NCI-H128 (cell line): ENCODE measurements around the gene FNBP1.

Experiments used
- DNase-seq: peaks from one replicate; lab custom pipeline; 2025; ENCODE audit not compliant: unreplicated experiment; lab: John Stamatoyannopoulos, UW

Gene FNBP1

DNA sequence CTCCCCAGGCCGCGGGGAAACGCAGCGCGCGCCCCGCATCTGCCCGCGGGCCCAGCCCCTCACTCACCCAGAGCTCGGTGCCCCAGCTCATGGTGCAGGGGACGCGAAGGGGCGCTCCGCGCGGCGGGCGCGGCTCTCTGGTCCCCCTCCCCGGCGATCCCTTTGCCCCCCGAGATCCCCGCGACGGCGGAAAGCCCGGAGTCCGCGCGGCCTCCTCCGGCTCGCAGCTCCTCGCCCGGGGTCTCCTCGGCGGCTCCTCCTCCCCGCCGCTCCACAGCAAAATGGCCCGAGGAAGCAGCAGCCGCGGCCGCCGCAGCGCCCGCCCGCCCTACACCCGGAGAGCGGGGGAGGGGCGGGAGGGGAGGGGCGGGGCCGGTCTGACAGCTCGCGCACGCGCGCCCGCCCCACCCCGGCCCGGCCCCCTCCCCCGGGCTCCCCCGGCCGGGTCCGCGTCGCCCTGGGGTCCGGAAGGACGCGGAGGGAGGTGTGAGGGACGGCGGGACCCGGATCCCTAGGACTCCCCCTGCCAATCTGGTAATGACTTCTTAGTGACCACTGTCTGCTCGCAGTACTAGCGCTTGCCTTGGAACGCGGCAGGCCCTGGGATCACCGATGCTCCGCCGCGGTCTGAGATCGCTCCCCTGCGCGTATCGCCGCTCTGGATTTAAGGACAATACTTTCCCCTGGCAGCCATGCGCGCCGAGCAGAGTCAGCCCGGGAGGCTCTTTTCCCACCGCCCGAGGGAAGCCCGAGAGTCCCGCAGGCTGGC is at the start of gene FNBP1:
FNBP1 (minus strand) TSS at position 305 of the 769 bp plus-strand sequence; CDS start at position 91, 214 bp downstream.
- peak; percentile 71 for DNase-seq

DNA sequence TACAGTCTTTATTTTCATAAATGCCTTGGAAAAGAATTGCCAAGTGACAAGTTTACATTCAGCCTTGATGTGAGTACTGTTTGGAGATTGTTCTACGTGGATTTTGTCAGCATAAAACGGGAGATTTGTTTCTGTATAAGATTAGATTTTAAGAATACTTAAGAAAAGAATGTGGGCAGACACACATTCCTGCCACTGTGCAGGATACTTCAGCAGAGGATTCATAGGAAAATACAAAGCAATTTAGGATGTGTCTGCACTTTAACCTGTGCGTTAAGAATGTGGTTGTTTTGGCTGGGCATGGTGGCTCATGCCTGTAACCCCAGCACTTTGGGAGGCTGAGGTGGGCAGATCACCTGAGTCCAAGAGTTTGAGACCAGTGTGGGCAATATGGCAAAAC is 47.9 kb upstream of the FNBP1 start:
- DNase-seq = no peak

DNA sequence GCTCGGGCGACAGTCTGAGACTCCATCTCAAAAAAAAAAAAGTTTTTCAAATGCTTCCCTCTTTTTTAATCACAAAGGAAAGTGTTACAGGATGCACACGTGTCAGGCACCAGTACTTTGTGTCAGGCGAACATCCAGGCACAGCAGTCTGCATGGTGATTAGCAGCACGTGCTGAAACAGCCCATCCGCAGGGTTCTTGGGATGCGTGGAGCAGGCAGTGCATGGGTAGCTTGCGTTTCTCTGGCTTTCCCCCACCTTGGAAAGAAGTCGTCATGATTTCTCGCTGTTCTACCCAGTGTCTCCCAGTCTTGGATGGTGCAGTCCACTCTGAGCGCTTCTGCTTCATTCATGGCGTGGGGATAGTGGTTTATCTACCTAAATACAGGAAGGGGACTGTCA is 46.2 kb upstream of the FNBP1 start:
- DNase-seq = no peak

DNA sequence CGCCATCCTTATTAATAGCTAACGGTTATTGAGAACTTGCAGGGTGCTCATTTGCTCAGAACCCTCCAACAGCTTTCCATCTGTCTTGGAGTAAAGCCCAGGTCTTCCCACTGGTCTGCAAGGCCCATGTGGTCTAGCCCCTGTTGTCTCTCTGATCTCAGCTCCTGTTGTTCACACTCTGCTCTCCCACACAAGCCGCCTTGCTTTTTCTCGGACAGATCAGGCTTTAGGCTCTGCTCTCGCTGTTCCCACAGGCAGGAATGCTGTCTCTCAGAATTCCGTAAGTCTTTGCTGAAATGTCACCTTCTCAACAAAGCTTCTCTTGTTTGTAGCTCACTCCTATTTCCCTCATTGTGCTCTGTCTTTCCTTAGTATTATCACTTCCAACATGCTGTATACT is 45.1 kb upstream of the FNBP1 start:
- DNase-seq = no peak

DNA sequence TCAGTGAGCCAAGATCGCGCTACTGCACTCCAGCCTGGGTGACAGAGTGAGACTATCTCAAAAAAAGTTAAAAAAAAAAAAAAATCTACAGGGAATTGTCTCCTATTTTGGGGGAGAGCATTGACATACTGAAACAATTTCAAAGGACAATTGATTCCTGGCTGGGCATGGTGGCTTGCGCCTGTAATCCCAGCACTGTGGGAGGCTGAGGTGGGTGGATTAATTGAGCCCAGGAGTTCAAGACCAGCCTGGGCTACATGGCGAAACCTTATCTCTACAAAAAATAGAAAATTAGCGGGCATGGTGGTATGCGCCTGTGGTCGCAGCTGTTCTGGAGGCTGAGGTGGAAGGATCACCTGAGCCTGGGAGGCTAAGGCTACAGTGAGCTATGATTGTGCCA is 41.3 kb upstream of the FNBP1 start:
- no peak for DNase-seq

DNA sequence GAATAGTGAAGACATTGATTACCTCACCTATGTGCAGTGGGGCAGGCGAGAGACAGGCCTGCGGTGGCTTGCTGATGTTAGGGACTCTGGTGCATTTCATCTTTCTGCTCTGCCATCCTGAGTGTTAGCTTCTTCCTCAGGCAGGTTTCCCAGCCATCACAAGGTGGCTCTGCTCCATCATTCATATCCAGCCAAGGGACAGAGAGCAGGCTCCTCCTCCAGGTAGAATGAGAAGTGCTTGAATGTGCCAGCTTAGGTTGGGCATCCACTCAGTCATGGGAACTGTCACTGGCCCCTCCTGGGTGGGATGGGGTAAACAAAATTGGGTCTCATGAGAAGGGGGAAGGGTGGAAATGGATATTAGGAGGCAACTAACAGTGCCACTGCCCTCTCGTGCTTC is 35.6 kb upstream of the FNBP1 start:
- no peak for DNase-seq

DNA sequence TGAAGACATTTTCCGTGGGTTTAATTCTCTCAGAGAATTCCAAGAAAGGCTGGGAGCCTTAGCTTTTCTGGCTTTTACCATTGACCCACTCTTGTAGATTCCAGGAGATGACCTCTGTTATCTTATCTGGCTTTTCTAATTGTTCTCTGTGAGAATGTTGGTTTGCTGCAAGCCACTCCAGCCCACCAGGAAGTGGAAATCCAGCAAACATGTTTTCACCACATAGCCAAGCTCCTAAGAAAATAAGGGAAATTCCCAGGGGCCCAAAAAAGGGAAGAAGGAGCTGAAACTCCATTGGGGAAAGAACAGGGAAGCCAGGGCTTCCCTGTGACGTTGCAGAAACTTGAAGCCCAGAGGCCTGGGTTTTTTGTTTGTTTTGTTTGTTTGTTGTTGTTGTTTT is 30.4 kb upstream of the FNBP1 start:
- DNase-seq = no peak

DNA sequence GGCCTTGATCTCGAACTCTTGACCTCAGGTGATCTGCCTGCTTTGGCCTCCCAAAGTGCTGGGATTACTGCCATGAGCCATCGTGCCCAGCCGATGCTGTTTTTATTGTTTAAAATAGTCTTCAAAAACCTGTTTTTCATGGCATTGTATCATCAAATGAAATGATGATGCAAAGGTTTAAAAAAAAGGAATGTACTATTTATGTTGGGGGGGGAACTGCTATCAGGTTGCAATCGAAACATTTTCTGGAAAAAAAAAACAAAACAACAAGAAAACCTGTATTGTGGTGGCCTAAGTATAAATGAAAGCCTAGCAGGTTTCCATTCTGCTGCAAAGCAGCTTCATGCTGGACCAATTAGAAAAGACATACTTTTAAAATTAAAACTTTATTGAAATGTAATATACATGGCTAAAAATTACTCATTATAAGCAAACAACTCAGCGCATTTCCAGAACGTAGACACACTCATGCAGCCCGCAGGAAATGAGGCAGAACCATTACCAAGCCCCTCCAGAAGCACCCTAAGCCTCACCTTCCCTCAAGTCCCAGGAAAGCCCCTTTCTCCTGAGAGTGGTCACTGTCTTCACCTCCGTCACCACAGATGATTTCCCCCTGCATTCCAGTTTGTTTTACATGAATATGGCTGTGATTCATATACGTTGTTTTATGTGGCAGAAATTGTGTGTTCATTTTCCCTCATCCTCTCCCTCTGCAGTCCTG is 29.7 kb upstream of the FNBP1 start:
- DNase-seq = no peak

DNA sequence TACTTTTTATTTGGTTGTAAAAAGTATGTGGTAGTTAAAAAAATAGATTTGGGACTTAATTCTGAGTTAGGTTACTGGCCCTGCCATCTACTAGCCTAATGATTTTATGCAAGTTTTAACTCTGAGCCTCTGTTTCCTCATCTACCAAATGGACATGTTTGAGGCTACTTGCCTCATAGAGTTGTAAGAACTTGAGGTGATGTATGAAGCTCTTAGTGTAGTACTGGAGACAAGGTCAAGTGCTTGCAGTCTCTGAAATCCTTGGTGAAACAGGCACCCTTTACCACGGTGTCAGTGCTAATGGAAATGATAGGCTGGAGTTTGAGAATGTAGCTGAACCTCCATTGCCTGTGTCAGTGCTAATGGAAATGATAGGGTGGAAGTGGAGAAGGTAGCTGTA is 26.1 kb upstream of the FNBP1 start:
- no peak for DNase-seq

DNA sequence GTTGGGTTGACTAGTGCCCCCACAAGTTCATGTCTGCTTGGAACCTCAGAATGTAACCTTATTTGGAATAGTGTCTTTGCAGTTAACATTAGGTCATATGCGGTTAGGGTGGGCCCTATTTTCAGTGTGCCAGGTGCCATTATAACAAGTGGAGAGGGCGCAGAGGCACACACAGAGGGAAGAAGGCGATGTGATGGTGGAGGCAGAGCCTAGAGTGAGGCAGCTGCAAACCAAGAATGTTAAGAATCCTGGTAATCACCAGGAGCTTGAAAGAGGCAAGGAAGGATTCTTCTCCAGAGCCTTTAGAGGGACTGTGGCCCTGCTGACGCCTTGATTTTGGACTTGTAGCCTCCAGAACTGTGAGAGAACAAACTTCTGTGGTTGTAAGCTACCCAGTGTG is 21.6 kb upstream of the FNBP1 start:
- DNase-seq = no peak

DNA sequence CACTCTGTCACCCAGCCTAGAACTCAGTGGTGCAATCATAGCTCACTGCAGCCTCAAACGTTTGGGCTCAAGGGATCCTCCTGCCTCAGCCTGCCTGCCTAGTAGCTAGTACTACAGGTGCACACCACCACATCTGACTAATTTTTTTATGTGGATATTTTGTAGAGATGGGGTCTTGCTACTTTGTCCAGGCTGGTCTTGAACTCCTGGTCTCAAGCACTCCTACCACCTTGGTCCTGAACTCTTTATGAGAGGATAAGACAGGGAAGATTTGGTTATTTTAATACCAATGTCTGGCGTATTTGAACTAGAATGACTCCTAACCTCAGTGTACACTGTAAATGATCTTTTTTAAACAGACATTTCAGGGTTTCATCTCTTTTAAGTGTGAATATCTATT is 19.8 kb upstream of the FNBP1 start:
- no peak for DNase-seq

DNA sequence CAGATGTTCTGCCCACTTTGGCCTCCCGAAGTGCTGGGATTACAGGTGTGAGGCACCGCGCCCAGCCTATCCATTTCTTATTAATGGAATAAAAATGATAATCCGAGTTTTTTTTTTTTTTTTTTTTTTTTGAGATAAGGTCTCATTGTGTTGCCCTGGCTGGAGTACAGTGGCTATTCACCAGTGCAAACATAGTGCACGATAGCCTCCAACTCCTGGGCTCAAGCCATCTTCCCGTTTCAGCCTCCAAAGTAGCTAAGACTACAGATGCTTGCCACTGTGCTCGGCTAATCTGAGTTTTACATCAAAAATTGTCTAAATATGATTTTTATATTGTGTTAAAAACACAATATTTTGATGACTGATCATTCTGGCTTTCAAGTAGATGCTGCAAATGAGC is 17.3 kb upstream of the FNBP1 start:
- no peak for DNase-seq

DNA sequence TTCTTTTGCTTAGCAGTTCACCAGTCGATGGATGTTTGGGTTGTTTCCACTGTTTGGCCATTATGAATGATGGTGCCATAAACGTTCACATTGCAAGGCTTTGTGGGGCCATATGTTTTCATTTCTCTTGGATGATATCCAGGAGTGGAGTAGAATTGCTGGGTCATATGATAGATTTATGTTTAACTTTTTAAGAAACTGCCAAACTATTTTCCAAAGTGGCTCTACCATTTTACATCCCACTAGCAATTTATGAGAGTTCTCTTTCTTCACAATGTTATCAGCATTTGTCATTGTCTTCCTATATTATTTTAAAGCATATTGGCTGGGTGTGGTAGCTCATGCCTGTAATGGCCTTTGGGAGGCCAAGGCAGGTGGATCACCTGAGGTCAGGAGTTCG is 15.9 kb upstream of the FNBP1 start:
- no peak for DNase-seq

DNA sequence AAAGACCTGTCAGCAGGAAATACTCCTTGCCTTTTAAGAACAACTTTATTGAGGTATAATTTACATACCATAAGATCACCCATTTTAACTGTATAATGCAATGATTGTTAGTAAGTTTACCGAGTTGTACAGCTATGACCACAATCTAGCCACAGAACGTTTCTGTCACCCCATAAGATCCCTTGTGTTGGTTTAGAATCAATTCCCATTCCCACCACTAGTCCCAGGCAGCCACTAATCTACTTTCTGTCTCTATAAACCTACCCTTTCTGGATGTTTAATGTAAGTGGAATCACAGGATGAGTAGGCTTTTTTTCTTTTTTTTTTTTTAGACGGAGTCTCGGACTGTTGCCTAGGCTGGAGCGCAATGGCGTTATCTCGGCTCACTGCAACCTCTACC is 15.2 kb upstream of the FNBP1 start:
- no peak for DNase-seq

DNA sequence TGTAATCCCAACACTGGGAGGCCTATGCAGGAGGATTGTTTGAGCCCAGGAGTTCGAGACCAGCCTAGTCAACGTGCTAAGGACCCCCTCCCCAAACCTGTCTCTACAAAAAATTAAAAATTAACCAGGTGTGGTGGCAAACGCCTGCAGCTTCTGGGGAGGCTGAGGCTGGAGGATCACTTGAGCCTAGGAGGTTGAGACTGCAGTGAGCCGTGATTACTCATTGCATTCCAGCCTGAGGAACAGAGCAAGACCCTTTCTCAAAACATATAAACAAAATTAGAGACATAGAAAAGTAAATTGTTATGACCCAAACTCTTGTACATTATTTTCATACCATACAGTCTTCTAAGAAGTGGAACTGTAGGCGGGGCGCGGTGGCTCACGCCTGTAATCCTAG is 11.8 kb upstream of the FNBP1 start:
- no peak for DNase-seq

DNA sequence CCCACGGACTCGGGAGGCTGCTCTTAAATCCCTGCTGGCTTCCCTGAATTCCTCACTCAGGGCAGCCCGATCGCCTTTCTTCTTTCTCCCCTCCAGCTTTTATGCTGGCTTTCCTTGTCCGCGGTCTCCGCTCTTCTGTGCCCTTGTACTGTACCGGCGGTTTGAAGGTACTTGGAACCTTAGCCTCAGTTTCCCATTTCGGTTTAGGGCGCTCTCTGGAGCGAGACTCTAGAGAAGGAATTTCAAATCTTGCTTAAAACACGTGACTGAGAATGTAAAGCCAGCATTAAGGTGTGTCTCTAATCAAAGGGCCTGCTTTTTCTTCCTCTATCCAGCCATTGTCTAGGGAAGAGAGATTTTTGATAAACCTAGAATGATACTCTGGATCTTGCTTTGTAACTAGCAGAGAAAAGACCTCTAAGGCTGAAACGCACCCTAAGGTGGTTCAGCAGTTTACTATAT is 11.4 kb upstream of the FNBP1 start:
- no peak for DNase-seq

DNA sequence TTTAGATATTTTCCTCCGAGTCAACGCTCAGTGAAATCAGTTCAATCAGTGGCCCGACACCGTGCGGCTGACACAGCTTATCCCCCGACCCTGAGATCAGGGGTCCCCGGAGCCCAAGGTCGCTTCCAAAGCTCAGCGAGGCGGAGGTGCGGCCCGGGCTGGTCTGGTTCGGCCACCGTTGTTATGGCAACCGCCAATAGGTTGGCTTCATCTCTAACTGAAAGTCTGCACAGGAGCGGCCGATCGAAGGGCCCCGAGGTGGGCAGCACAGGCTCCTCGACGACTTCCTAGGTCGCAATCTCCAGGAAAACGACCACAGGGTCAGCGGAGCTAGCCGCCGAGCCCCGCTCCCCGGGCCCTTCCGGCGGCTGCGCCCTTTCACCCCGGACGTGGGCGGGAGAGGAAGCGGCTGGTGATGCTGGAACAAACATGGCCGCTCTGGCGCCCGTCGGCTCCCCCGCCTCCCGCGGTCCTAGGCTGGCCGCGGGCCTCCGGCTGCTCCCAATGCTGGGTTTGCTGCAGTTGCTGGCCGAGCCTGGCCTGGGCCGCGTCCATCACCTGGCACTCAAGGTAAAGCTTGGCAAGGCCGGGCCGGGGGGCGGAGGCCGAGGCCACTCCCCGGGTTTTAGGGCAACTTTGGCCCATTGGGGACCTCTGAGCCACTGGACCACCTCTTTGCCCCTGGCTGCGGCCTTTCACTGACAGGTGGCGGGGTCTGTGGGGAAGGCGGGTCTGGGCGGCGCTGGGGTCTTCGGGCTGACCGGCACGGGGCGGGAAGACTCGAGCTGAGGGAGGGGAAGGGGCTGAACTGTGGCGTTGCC is 10.7 kb upstream of the FNBP1 start, which contains the start of gene GPR107:
GPR107 (plus strand) TSS at position 403 of the 821 bp plus-strand sequence; CDS start at position 430, 27 bp downstream.
- DNase-seq = peak; percentile 29

DNA sequence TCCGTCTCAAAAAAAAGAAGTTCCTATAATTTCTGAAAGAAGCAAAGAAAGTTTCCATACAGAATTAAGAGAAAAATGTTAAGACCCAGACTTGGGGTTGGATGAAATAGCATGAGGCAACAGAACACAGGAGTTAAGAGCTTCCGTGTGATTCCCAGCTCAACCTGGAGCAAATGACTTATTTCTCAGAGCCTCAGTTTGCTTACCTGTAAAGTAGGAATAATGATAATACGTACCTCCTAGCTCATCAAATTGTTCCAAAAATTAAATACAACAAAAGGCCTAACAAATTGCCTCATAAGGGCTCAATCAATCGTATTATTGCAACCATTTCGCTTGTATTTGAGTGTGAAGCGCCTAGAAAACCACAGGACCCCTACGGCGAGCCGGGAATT is 10.1 kb upstream of the FNBP1 start:
- DNase-seq = no peak

DNA sequence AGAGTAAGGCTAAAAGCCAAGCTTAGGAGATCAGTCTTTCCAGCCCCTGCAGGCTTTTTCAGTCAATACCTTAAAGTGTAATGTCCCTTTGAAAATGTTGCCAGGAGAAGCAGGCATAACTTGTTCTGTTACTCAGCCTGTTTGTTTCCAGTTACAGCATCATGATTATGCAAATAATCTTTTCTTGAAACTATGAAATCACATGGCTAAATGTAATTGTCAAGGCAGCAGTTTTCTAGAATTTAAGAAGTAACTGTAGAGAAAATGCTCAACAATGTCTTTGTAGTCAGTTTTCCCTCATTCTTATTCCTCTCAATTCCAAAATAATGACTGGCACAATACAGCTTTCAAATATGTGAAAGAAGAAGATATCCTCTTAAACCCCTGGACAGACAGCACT is 8.9 kb upstream of the FNBP1 start:
- no peak for DNase-seq

DNA sequence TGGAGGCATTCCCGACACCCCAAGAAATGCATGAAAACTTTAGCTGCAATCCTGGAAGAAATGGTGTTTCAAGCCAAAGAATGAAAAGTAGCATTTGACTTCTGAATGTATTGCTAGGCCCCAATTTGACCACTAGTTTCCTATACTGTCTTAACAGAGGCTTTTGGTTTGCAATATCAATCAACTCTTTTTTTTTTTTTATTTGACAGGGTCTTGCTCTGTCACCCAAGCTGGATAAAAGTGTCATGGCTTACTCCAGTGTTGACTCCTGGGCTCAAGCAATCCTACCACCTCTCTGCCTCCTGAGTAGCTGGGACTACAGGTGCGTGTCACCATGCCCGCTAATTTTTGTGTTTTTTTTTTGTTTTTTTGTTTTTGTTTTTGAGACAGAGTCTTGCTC is 7.5 kb upstream of the FNBP1 start:
- DNase-seq = no peak

DNA sequence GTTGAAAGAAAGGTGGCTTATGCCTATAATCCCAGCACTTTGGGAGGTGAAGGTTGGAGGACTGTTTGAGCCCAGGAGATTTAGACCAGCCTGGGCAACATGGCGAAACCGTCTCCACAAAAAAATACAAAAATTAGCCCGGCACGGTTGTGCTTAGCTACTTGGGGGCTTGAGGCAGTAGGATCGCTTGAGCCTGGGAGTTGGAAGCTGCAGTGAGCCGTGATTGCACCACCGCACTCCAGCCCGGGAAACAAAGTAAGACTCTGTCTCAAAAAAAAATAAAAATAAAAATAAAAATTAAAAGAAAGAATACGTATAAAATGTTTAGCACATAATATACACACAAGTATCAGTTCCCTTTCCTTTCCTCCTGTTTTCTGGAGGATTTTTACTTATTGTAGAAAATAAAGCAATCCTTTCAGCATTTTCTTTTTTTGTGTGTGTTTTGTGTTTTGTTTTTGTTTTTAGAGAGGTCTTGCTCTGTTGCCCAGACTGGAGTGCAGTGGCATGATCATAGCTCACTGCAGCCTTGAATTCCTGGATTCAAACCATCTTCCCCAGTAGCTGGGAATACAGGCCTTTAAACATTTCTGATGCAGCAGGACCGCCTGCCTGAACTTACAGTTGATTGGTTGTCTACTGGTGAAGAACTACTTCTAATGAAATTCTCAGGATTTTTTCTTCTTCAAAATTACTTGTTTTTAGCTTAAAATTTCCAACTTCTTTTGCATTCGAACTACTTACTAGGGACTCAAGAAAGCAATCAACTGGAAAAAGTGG is 6.6 kb upstream of the FNBP1 start:
- no peak for DNase-seq
